ENCODE data around the gene SEPTIN2. TPM values are rescaled to one million over a fixed set of nuclear protein-coding genes. Genes with fewer than 3 reads are reported as not detected.

The SEPTIN2 gene
- total RNA-seq, 2 experiments from 2014 or later: 282 to 290 TPM

GRCh38 chr2:241323778-241324177 is 8.1 kb downstream of the SEPTIN2 start:
- ChIA-PET POLR2A (interaction anchor here (2.3 kb wide), 1 partner anchor 8 kb away, joined by 17 read pairs; the partner anchor contains the start of genes HDLBP and SEPTIN2), CTCF (no interaction called here)
- Mint-ChIP-seq H3K4me3 (no peak overlapping the region), H3K27me3 (no peaks in the 10 kb centered on the region), H3K27ac (no peak overlapping the region), H3K9me3 (no peaks in the 10 kb centered on the region), H3K36me3 (ENCODE audit: low read depth) (peaks cover 67% of the 10 kb centered on the region), H3K4me1 (peaks cover 53% of the 10 kb centered on the region)
- no peak for DNase-seq

GRCh38 chr2:241324775-241325174 is 9.1 kb downstream of the SEPTIN2 start:
- Mint-ChIP-seq H3K4me3 (no peak overlapping the region), H3K36me3 (ENCODE audit: low read depth) (peaks cover 69% of the 10 kb centered on the region)

GRCh38 chr2:241325257-241325656 is 9.5 kb downstream of the SEPTIN2 start:
- peaks cover 39% of the 10 kb centered on the region for H3K4me1 Mint-ChIP-seq
- POLR2A ChIA-PET: interaction anchor here (2.3 kb wide), 1 partner anchor 9 kb away, joined by 17 read pairs; the partner anchor contains the start of genes HDLBP and SEPTIN2
- no peaks in the 10 kb centered on the region for H3K27me3 Mint-ChIP-seq
- H3K4me3 Mint-ChIP-seq: no peak overlapping the region
- CTCF ChIA-PET: no interaction called here
- H3K9me3 Mint-ChIP-seq: no peaks in the 10 kb centered on the region
- no peak overlapping the region for H3K27ac Mint-ChIP-seq
- peaks cover 69% of the 10 kb centered on the region for H3K36me3 Mint-ChIP-seq (ENCODE audit: low read depth)
- no peak for DNase-seq

More at GRCh38 chr2:241324775-241325174, 9.1 kb downstream of the SEPTIN2 start:
- H3K27ac Mint-ChIP-seq: no peak overlapping the region
- CTCF ChIA-PET: no interaction called here
- H3K9me3 Mint-ChIP-seq: no peaks in the 10 kb centered on the region
- no peak for DNase-seq
- POLR2A ChIA-PET: interaction anchor here (2.3 kb wide), 1 partner anchor 9 kb away, joined by 17 read pairs; the partner anchor contains the start of genes HDLBP and SEPTIN2
- peaks cover 44% of the 10 kb centered on the region for H3K4me1 Mint-ChIP-seq
- no peaks in the 10 kb centered on the region for H3K27me3 Mint-ChIP-seq

- CTCF ChIA-PET: no interaction called here
- H3K4me1 Mint-ChIP-seq: peaks cover 16% of the 10 kb centered on the region
- no peaks in the 10 kb centered on the region for H3K9me3 Mint-ChIP-seq
- peaks cover 69% of the 10 kb centered on the region for H3K36me3 Mint-ChIP-seq (ENCODE audit: low read depth)
- H3K27ac Mint-ChIP-seq: no peak overlapping the region
- H3K4me3 Mint-ChIP-seq: no peak overlapping the region
- no peak for DNase-seq
- H3K27me3 Mint-ChIP-seq: no peaks in the 10 kb centered on the region
- POLR2A ChIA-PET: interaction anchor here (1.2 kb wide), 1 partner anchor 11 kb away, joined by 3 read pairs; no protein-coding TSS in a partner anchor
Observed at GRCh38 chr2:241329669-241330615, 14.2 kb downstream of the SEPTIN2 start.

GRCh38 chr2:241330616-241330981 is 14.9 kb downstream of the SEPTIN2 start:
- no peaks in the 10 kb centered on the region for H3K27me3 Mint-ChIP-seq
- ChIA-PET POLR2A (interaction anchor here (1.2 kb wide), 1 partner anchor 12 kb away, joined by 3 read pairs; no protein-coding TSS in a partner anchor), CTCF (no interaction called here)
- H3K4me3 Mint-ChIP-seq: no peak overlapping the region
- peaks cover 20% of the 10 kb centered on the region for H3K4me1 Mint-ChIP-seq
- no peaks in the 10 kb centered on the region for H3K9me3 Mint-ChIP-seq
- DNase-seq: no peak
- H3K27ac Mint-ChIP-seq: no peak overlapping the region
- H3K36me3 Mint-ChIP-seq (ENCODE audit: low read depth): peaks cover 70% of the 10 kb centered on the region

GRCh38 chr2:241334813-241335212 is 19.1 kb downstream of the SEPTIN2 start:
- POLR2A ChIA-PET: interaction anchor here (1.2 kb wide), 1 partner anchor 20 kb away, joined by 4 read pairs; no protein-coding TSS in a partner anchor
- H3K27me3 Mint-ChIP-seq: no peaks in the 10 kb centered on the region
- no peak overlapping the region for H3K4me3 Mint-ChIP-seq

GRCh38 chr2:241339839-241340630 is 24.3 kb downstream of the SEPTIN2 start:
- peak overlapping the region; percentile 9 for H3K27ac Mint-ChIP-seq

More at GRCh38 chr2:241334813-241335212, 19.1 kb downstream of the SEPTIN2 start:
- Mint-ChIP-seq H3K36me3 (ENCODE audit: low read depth) (peaks cover 68% of the 10 kb centered on the region), H3K9me3 (no peaks in the 10 kb centered on the region), H3K27ac (no peak overlapping the region), H3K4me1 (peaks cover 38% of the 10 kb centered on the region)
- CTCF ChIA-PET: no interaction called here
- DNase-seq: no peak

GRCh38 chr2:241340631-241341163 is 25.0 kb downstream of the SEPTIN2 start:
- H3K4me1 Mint-ChIP-seq: peaks cover 34% of the 10 kb centered on the region
- H3K27me3 Mint-ChIP-seq: no peaks in the 10 kb centered on the region
- no peaks in the 10 kb centered on the region for H3K9me3 Mint-ChIP-seq
- CTCF ChIA-PET: no interaction called here
- no peak for DNase-seq
- POLR2A ChIA-PET: interaction anchor here (0.9 to 1.2 kb wide), 2 partner anchors 24 to 26 kb away, joined by 3 to 4 read pairs; partner anchors contain the start of genes HDLBP and SEPTIN2
- H3K4me3 Mint-ChIP-seq: no peak overlapping the region
- H3K36me3 Mint-ChIP-seq (ENCODE audit: low read depth): peaks cover 78% of the 10 kb centered on the region
- H3K27ac Mint-ChIP-seq: peak overlapping the region; percentile 27

More at GRCh38 chr2:241339839-241340630, 24.3 kb downstream of the SEPTIN2 start:
- ChIA-PET POLR2A (interaction anchor here (0.9 to 1.2 kb wide), 2 partner anchors 24 to 25 kb away, joined by 3 to 4 read pairs; partner anchors contain the start of genes HDLBP and SEPTIN2), CTCF (no interaction called here)
- H3K4me3 Mint-ChIP-seq: no peak overlapping the region
- H3K9me3 Mint-ChIP-seq: no peaks in the 10 kb centered on the region
- peaks cover 77% of the 10 kb centered on the region for H3K36me3 Mint-ChIP-seq (ENCODE audit: low read depth)
- DNase-seq: no peak
- H3K4me1 Mint-ChIP-seq: peaks cover 40% of the 10 kb centered on the region
- no peaks in the 10 kb centered on the region for H3K27me3 Mint-ChIP-seq

GRCh38 chr2:241344925-241345651 is 29.4 kb downstream of the SEPTIN2 start:
- peaks cover 78% of the 10 kb centered on the region for H3K36me3 Mint-ChIP-seq (ENCODE audit: low read depth)
- H3K4me1 Mint-ChIP-seq: peaks cover 13% of the 10 kb centered on the region
- CTCF ChIA-PET: interaction anchor here (0.9 kb wide), 1 partner anchor 314 kb away, joined by 3 read pairs; no protein-coding TSS in a partner anchor

GRCh38 chr2:241349941-241350340 is 34.2 kb downstream of the SEPTIN2 start:
- POLR2A ChIA-PET: interaction anchor here (3.8 kb wide), 1 partner anchor 35 kb away, joined by 17 read pairs; the partner anchor contains the start of genes HDLBP and SEPTIN2
- no peak for DNase-seq
- Mint-ChIP-seq H3K27me3 (no peaks in the 10 kb centered on the region), H3K9me3 (no peaks in the 10 kb centered on the region), H3K27ac (no peak overlapping the region), H3K4me1 (peaks cover 12% of the 10 kb centered on the region), H3K4me3 (no peak overlapping the region), H3K36me3 (ENCODE audit: low read depth) (peaks cover 72% of the 10 kb centered on the region)
- CTCF ChIA-PET: no interaction called here

More at GRCh38 chr2:241344925-241345651, 29.4 kb downstream of the SEPTIN2 start:
- no peaks in the 10 kb centered on the region for H3K9me3 Mint-ChIP-seq
- no peak for DNase-seq
- H3K27me3 Mint-ChIP-seq: no peaks in the 10 kb centered on the region
- H3K27ac Mint-ChIP-seq: no peak overlapping the region
- no peak overlapping the region for H3K4me3 Mint-ChIP-seq
- POLR2A ChIA-PET: no interaction called here

- no peak for DNase-seq
- no peak overlapping the region for H3K27ac Mint-ChIP-seq
- H3K4me1 Mint-ChIP-seq: peaks cover 12% of the 10 kb centered on the region
- H3K27me3 Mint-ChIP-seq: no peaks in the 10 kb centered on the region
- POLR2A ChIA-PET: interaction anchor here (3.8 kb wide), 1 partner anchor 35 kb away, joined by 17 read pairs; the partner anchor contains the start of genes HDLBP and SEPTIN2
- H3K36me3 Mint-ChIP-seq (ENCODE audit: low read depth): peaks cover 68% of the 10 kb centered on the region
- H3K9me3 Mint-ChIP-seq: no peaks in the 10 kb centered on the region
- H3K4me3 Mint-ChIP-seq: no peak overlapping the region
- CTCF ChIA-PET: interaction anchor here (1.0 kb wide), 1 partner anchor 260 kb away, joined by 3 read pairs; no protein-coding TSS in a partner anchor
Observed at GRCh38 chr2:241350530-241350877, 34.8 kb downstream of the SEPTIN2 start.
